Left ventricle myocardium inferior (tissue), 1 donor: ENCODE results near the gene ZCCHC2. TPM values are rescaled to one million over a fixed set of nuclear protein-coding genes. Genes with fewer than 3 reads are reported as not detected.

ENCODE experiments used
- DNase-seq: peaks from one replicate; pipeline ENCODE4 v3.0.0-alpha.2; 2020
- H3K27ac ChIP-seq: fragments of 200-600 bp; replicated peaks from 2 replicates; pipeline ENCODE4 v1.8.0; 2021
- H3K27me3 ChIP-seq: fragments of 200-600 bp; 2 replicates; pipeline ENCODE4 v1.8.0; 2021; ENCODE audit warnings: low read depth
- H3K36me3 ChIP-seq: fragments of 200-600 bp; 2 replicates; pipeline ENCODE4 v1.8.0; 2021
- H3K4me1 ChIP-seq: fragments of 200-600 bp; 2 replicates; pipeline ENCODE4 v1.8.0; 2021
- H3K4me3 ChIP-seq: fragments of 200-600 bp; 2 replicates; pipeline ENCODE4 v1.8.0; 2021; ENCODE audit warnings: mild to moderate bottlenecking, moderate library complexity
- H3K9me3 ChIP-seq: fragments of 200-600 bp; replicated peaks from 2 replicates; pipeline ENCODE4 v1.8.0; 2021
- intact Hi-C: fragments of 100-400 bp; cut with micrococcal nuclease; formaldehyde crosslinking; loops from one replicate; pipeline ENCODE4 v1.11.0; 2022
- total RNA-seq: library from RNA; stranded (reverse); fragmentation: NEBNext Ultra II Directional; extraction: Animal tissue kit (Norgen Biotek cat#: 25700); gene quantifications from one replicate; pipeline ENCODE4 v1.2.1, GENCODE V29; 2021
- TF ChIP-seq, protein P1 (sequence below): fragments of 200-600 bp; IDR thresholded peaks from 2 replicates; pipeline ENCODE4 v1.8.0; 2021; ENCODE audit warnings: antibody characterized with exemption, mild to moderate bottlenecking, borderline replicate concordance
- donor health status: DM: no; HTN: yes; CAD: no; lungs with severe emphysema.

Gene ZCCHC2
- total RNA-seq, 1 donor from 2014 or later, result 13.1 TPM

DNA sequence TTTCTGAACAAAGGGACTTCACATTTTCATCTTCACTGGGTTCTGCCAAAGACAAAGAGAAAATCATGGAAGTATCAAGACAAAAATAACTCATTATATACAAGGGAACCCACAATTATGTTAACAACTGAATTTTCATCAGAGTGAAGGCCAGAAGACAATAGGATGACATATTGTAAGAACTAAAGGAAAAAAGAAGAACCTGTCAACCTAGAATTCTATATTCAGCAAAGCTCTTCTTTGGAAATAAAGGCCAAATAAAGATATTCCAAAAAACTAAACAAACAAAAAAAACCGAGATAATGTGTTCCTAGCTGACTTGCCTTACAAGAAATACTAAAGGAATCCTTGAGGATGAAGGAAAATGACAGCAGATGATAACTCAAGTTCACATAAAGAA, 10.3 kb upstream of the ZCCHC2 start:
- intact Hi-C loops, result no loop called here
- H3K9me3 ChIP-seq, result peaks cover 48% of the 10 kb centered on the region

DNA sequence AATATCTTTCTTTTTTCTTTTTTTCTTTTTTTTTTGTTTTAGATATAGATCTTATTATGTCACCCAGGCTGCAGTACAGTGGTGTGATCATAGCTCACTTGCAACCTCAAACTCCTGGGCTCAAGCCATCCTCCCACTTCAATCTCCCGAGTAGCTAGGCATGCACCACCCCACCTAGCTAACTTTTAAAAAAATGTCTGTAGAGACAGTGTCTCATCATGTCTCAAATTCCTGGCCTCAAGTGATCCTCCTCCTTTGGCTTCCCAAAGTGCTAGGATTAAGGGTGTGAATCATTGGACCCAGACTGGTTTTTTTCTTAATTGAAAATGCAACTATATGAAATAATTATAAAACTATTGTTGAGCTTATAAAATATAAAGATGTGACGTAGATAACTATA, 9.8 kb upstream of the ZCCHC2 start:
- H3K4me1 ChIP-seq, result no peaks in the 10 kb centered on the region
- H3K4me3 ChIP-seq, result no peak overlapping the region
- H3K27me3 ChIP-seq, result no peaks in the 10 kb centered on the region
- TF ChIP-seq, protein P1, sequence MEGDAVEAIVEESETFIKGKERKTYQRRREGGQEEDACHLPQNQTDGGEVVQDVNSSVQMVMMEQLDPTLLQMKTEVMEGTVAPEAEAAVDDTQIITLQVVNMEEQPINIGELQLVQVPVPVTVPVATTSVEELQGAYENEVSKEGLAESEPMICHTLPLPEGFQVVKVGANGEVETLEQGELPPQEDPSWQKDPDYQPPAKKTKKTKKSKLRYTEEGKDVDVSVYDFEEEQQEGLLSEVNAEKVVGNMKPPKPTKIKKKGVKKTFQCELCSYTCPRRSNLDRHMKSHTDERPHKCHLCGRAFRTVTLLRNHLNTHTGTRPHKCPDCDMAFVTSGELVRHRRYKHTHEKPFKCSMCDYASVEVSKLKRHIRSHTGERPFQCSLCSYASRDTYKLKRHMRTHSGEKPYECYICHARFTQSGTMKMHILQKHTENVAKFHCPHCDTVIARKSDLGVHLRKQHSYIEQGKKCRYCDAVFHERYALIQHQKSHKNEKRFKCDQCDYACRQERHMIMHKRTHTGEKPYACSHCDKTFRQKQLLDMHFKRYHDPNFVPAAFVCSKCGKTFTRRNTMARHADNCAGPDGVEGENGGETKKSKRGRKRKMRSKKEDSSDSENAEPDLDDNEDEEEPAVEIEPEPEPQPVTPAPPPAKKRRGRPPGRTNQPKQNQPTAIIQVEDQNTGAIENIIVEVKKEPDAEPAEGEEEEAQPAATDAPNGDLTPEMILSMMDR, result no peak
- H3K36me3 ChIP-seq, result no peaks in the 10 kb centered on the region
- H3K27ac ChIP-seq, result no peak overlapping the region
- DNase-seq, result no peak
- intact Hi-C loops, result no loop called here
- peaks cover 48% of the 10 kb centered on the region for H3K9me3 ChIP-seq

More for the DNA sequence above, 10.3 kb upstream of the ZCCHC2 start:
- DNase-seq, result no peak
- H3K4me3 ChIP-seq, result no peak overlapping the region
- H3K4me1 ChIP-seq, result no peaks in the 10 kb centered on the region
- H3K36me3 ChIP-seq, result no peaks in the 10 kb centered on the region
- TF ChIP-seq, protein P1, result no peak
- H3K27ac ChIP-seq, result no peak overlapping the region
- H3K27me3 ChIP-seq, result no peaks in the 10 kb centered on the region

DNA sequence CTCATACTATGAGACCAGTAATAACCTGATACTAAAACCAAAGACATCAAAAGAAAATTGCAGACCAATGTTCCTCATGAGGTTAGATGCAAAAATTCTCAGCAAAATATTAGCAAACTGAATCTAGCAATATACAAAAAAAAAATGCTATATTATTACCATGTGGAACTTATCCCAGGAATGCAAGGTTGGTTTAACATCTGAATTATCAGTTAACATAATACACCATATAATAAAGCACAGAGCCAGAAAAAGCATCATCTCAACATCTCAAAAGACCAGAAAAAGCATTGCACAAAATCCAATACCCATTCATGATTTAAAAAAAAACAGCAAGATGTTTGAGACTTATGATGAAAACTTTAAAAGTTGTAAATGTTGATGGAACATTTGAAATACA, 8.3 kb upstream of the ZCCHC2 start:
- TF ChIP-seq, protein P1, result no peak
- Histone ChIP-seq H3K27ac (no peak overlapping the region), H3K4me3 (no peak overlapping the region), H3K27me3 (no peaks in the 10 kb centered on the region), H3K36me3 (no peaks in the 10 kb centered on the region), H3K9me3 (peaks cover 48% of the 10 kb centered on the region), H3K4me1 (no peaks in the 10 kb centered on the region)
- DNase-seq, result no peak
- intact Hi-C loops, result no loop called here

DNA sequence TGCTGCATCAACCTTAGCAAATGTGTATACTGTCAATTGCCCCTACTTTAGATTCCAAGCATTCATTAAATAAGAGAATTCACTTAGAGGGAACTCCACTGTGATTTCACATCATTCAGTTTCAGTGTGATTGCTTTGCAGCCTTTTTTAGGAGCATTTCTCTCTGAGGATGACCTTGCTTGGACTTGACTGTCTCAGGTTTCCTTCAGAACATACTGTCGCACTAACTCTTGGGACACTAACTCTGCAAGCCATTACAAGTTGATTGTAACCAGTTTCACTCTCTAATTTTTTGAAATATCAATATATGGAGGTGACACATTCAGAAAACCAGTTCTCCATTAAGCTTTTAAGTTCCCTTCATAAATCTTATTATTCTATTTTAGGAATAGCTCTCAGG, 6.6 kb upstream of the ZCCHC2 start:
- Histone ChIP-seq H3K27me3 (no peaks in the 10 kb centered on the region), H3K9me3 (peaks cover 42% of the 10 kb centered on the region), H3K27ac (no peak overlapping the region), H3K4me1 (peaks cover 7% of the 10 kb centered on the region), H3K4me3 (no peak overlapping the region), H3K36me3 (no peaks in the 10 kb centered on the region)
- intact Hi-C loops, result no loop called here
- DNase-seq, result no peak
- TF ChIP-seq, protein P1, result no peak

DNA sequence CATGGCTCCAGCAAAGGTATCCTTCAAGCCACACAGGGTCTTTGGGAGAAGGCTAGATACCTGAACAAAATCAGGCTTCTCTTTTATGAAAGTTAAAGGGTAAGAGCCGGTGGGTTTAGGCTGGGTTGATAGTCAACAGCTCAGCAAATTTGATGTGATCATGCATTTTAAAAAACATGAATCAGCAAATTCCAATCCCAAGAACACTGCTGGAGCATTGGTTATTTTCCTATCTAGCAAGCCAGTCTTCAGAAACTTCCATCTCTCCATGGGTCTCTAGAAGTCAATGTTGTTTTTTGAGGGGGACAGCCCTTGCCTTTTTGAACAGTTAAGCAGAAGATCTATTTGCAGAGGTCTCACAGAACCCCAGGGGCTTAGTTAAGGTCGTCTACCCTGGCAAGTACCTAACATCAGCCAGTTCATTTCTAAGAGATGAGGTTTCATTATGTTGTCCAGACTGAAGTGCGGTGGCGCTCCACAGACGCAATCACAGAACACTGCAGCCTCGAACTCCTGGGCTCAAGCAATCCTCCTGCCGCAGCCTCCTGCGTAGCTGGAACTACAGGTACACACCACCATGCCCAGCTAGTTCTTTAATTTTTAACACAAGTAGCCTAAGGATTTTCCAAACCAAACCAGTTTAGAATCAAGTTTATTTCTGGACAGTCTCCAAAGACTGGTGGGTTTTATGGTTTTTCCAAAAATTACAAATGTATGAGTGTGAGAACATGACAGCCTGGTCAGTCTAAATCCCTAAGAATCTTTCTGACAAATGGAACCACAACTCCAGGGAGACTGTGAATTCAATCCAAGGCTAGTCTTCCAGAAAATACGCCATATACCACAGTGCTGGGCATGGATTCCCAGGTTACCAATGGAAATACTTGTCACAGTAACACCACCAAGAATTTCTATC, 4.1 kb upstream of the ZCCHC2 start:
- Histone ChIP-seq H3K27me3 (no peaks in the 10 kb centered on the region), H3K9me3 (peaks cover 18% of the 10 kb centered on the region), H3K4me1 (peaks cover 22% of the 10 kb centered on the region), H3K4me3 (no peak overlapping the region), H3K36me3 (no peaks in the 10 kb centered on the region), H3K27ac (no peak overlapping the region)
- intact Hi-C loops, result no loop called here
- TF ChIP-seq, protein P1, result no peak
- DNase-seq, result no peak
